Neural progenitor cell (in vitro differentiated cells): Measurements from ENCODE around the gene CD1C. TPM values are rescaled to one million over a fixed set of nuclear protein-coding genes. Genes with fewer than 3 reads are reported as not detected.
"Not testable (repeated sequence)": the region's sequence is repeated elsewhere in the genome, so short reads cannot be mapped to it uniquely, and the experiment has no call there.

Source experiments
- DNase-seq: peaks from one replicate; pipeline ENCODE4 v3.0.0-alpha.2; 2016; ENCODE audit warnings: low spot score
- H2AFZ ChIP-seq: fragments of 200-600 bp; sonication (generic); replicated peaks from 2 replicates; pipeline ENCODE4 v1.6.1; 2016; ENCODE audit warnings: antibody characterized with exemption
- H3F3A ChIP-seq: fragments of 200-600 bp; sonication (generic); 2 replicates; pipeline ENCODE4 v1.6.1; 2016; ENCODE audit warnings: antibody characterized with exemption, low read depth
- H3K27ac ChIP-seq: fragments of 200-600 bp; sonication (generic); 2 replicates; pipeline ENCODE4 v1.5.1; 2016; ENCODE audit warnings: mild to moderate bottlenecking
- H3K27me3 ChIP-seq: fragments of 200-600 bp; sonication (generic); 2 replicates; pipeline ENCODE4 v1.6.1; 2016; ENCODE audit warnings: mild to moderate bottlenecking, moderate library complexity
- H3K36me3 ChIP-seq: fragments of 200-600 bp; sonication (generic); 2 replicates; pipeline ENCODE4 v1.5.1; 2016
- H3K4me1 ChIP-seq: fragments of 200-600 bp; sonication (generic); 2 replicates; pipeline ENCODE4 v1.6.1; 2016; ENCODE audit warnings: mixed run types
- H3K4me2 ChIP-seq: fragments of 200-600 bp; sonication (generic); 2 replicates; pipeline ENCODE4 v1.6.1; 2016
- H3K4me3 ChIP-seq: fragments of 200-600 bp; sonication (generic); 2 replicates; pipeline ENCODE4 v1.5.1; 2016
- H3K79me2 ChIP-seq: fragments of 200-600 bp; sonication (generic); 2 replicates; pipeline ENCODE4 v1.6.1; 2016; ENCODE audit warnings: low read depth
- H3K9ac ChIP-seq: fragments of 200-600 bp; sonication (generic); 2 replicates; pipeline ENCODE4 v1.6.1; 2016
- H3K9me3 ChIP-seq: fragments of 200-600 bp; sonication (generic); 2 replicates; pipeline ENCODE4 v1.5.1; 2016; ENCODE audit warnings: low read depth
- H4K20me1 ChIP-seq: fragments of 200-600 bp; sonication (generic); 2 replicates; pipeline ENCODE4 v1.6.1; 2016; ENCODE audit warnings: low read depth
- H3K27ac Mint-ChIP-seq: 3 replicates; pipeline ENCODE4 v1.8.0; 2021; ENCODE audit warnings: mixed read lengths
- H3K27me3 Mint-ChIP-seq: 2 replicates; pipeline ENCODE4 v1.8.0; 2022; ENCODE audit warnings: low read depth, mild to moderate bottlenecking, inconsistent platforms, moderate library complexity, mixed read lengths; ENCODE audit not compliant: insufficient read depth
- H3K36me3 Mint-ChIP-seq: 3 replicates; pipeline ENCODE4 v1.8.0; 2021; ENCODE audit warnings: mixed read lengths
- H3K4me1 Mint-ChIP-seq: 3 replicates; pipeline ENCODE4 v1.8.0; 2021; ENCODE audit warnings: mixed read lengths
- H3K4me3 Mint-ChIP-seq: 3 replicates; pipeline ENCODE4 v1.8.0; 2021; ENCODE audit warnings: mild to moderate bottlenecking, moderate library complexity, mixed read lengths
- H3K9me3 Mint-ChIP-seq: 3 replicates; pipeline ENCODE4 v1.8.0; 2020; ENCODE audit warnings: mixed read lengths
- CTCF ChIP-seq: fragments of 200-600 bp; sonication (generic); IDR thresholded peaks from 2 replicates; pipeline ENCODE4 v1.5.1; 2017; ENCODE audit warnings: antibody characterized with exemption, mild to moderate bottlenecking
- EZH2 ChIP-seq: fragments of 200-600 bp; sonication (generic); IDR thresholded peaks from 2 replicates; pipeline ENCODE4 v1.6.1; 2017; ENCODE audit warnings: antibody characterized with exemption, mild to moderate bottlenecking, moderate library complexity
- EZH2phosphoT487 ChIP-seq: fragments of 200-600 bp; sonication (generic); IDR thresholded peaks from 2 replicates; pipeline ENCODE4 v1.6.1; 2017; ENCODE audit warnings: antibody characterized with exemption
- total RNA-seq: library from RNA; depleted of rRNA; stranded (reverse); fragments of >200 nt; gene quantifications from 2 replicates; pipeline ENCODE4 v1.2.3, GENCODE V29; 2015; ENCODE audit warnings: low replicate concordance

Gene CD1C
- total RNA-seq, 1 donor from 2014 or later = not detected

- no peak overlapping the region for H3K9ac ChIP-seq
- no peaks in the 10 kb centered on the region for H4K20me1 ChIP-seq
- no peak for DNase-seq
- H3K79me2 ChIP-seq = no peaks in the 10 kb centered on the region
- no peaks in the 10 kb centered on the region for H3K9me3 ChIP-seq
- no peak for TF ChIP-seq EZH2phosphoT487
- no peak for TF ChIP-seq EZH2
- no peak for TF ChIP-seq CTCF
- Mint-ChIP-seq H3K4me1 (no peaks in the 10 kb centered on the region), H3K9me3 (no peaks in the 10 kb centered on the region), H3K27me3 (no peaks in the 10 kb centered on the region), H3K4me3 (no peak overlapping the region), H3K27ac (no peak overlapping the region), H3K36me3 (no peaks in the 10 kb centered on the region)
- H3K4me3 ChIP-seq = no peak overlapping the region
- H3K27me3 ChIP-seq = no peaks in the 10 kb centered on the region
- no peaks in the 10 kb centered on the region for H3K4me1 ChIP-seq
- H3K36me3 ChIP-seq = no peaks in the 10 kb centered on the region
- H3K27ac ChIP-seq = no peak overlapping the region
- H3F3A ChIP-seq = no peaks in the 10 kb centered on the region
- H2AFZ ChIP-seq = no peak overlapping the region
- H3K4me2 ChIP-seq = no peak overlapping the region
Observed at GRCh38 chr1:158257888-158258287, 31.8 kb upstream of the CD1C start.

DNA sequence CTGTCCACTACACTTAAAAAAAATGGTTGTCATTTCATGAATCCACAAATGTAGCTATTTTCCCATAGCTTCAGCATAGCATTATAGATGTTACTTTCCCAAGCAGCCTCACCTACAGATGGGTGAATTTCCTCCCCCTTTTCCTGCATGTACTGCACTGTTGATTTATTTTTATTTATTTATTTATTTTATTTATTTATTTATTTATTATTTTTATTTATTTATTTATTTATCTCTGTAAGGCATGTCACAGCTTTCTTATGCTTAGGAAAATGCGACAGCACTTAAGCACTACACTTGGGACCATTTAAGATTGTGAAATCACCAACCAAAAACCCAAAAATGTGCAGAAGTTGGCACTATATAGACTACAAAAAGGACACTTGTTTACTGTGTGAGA lies 30.6 kb upstream of the CD1C start:
- Histone ChIP-seq H3K79me2 (no peaks in the 10 kb centered on the region), H4K20me1 (no peaks in the 10 kb centered on the region), H3K4me3 (no peak overlapping the region), H3K9ac (no peak overlapping the region), H3F3A (no peaks in the 10 kb centered on the region), H3K27ac (no peak overlapping the region), H3K4me2 (no peak overlapping the region), H3K27me3 (no peaks in the 10 kb centered on the region), H2AFZ (no peak overlapping the region), H3K9me3 (no peaks in the 10 kb centered on the region), H3K36me3 (no peaks in the 10 kb centered on the region), H3K4me1 (no peaks in the 10 kb centered on the region)
- Mint-ChIP-seq H3K27me3 (no peaks in the 10 kb centered on the region), H3K36me3 (no peaks in the 10 kb centered on the region), H3K27ac (no peak overlapping the region), H3K9me3 (no peaks in the 10 kb centered on the region), H3K4me1 (no peaks in the 10 kb centered on the region), H3K4me3 (no peak overlapping the region)
- DNase-seq = no peak
- TF ChIP-seq EZH2phosphoT487 = no peak
- TF ChIP-seq CTCF = no peak
- TF ChIP-seq EZH2 = no peak

DNA sequence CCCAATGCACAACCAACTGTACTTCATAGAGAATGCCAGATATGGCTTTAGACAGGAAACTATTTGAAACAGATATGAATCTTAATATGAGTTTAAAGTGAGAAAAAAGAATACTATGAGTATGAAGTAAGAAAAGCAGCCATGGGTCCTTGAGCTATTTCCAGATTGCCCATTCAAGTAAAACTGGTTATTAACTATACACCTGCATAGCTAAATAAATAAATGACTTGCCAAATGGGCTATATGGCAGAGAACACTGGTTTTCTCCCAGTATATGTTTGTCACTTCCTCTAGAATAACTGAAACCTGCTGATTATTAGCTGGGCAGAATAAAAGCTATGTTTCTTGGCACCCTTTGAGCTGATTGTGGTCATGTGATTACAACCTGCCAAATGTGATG lies 17.0 kb upstream of the CD1C start:
- H3K27ac ChIP-seq = no peak overlapping the region
- Mint-ChIP-seq H3K9me3 (no peaks in the 10 kb centered on the region), H3K36me3 (no peaks in the 10 kb centered on the region), H3K4me3 (no peak overlapping the region), H3K4me1 (peaks cover 4% of the 10 kb centered on the region), H3K27ac (no peak overlapping the region), H3K27me3 (no peaks in the 10 kb centered on the region)
- H2AFZ ChIP-seq = no peak overlapping the region
- H3K36me3 ChIP-seq = no peaks in the 10 kb centered on the region
- H3K27me3 ChIP-seq = no peaks in the 10 kb centered on the region
- H3K4me2 ChIP-seq = no peak overlapping the region
- H3K9ac ChIP-seq = no peak overlapping the region
- no peak for TF ChIP-seq EZH2phosphoT487
- no peaks in the 10 kb centered on the region for H3F3A ChIP-seq
- no peak overlapping the region for H3K4me3 ChIP-seq
- no peaks in the 10 kb centered on the region for H3K4me1 ChIP-seq
- no peak for DNase-seq
- no peaks in the 10 kb centered on the region for H3K9me3 ChIP-seq
- H4K20me1 ChIP-seq = no peaks in the 10 kb centered on the region
- no peaks in the 10 kb centered on the region for H3K79me2 ChIP-seq

GRCh38 chr1:158274797-158275196 lies 14.9 kb upstream of the CD1C start:
- H3K4me1 Mint-ChIP-seq = peaks cover 4% of the 10 kb centered on the region
- no peak overlapping the region for H3K27ac Mint-ChIP-seq
- Histone ChIP-seq H3K79me2 (no peaks in the 10 kb centered on the region), H4K20me1 (no peaks in the 10 kb centered on the region), H3K4me3 (no peak overlapping the region), H3K27ac (no peak overlapping the region), H3K36me3 (no peaks in the 10 kb centered on the region), H3K27me3 (no peaks in the 10 kb centered on the region), H3F3A (no peaks in the 10 kb centered on the region), H3K9me3 (peaks cover 1% of the 10 kb centered on the region), H3K4me1 (no peaks in the 10 kb centered on the region), H3K4me2 (no peak overlapping the region), H2AFZ (no peak overlapping the region), H3K9ac (no peak overlapping the region)
- TF ChIP-seq CTCF = no peak
- no peak for TF ChIP-seq EZH2
- TF ChIP-seq EZH2phosphoT487 = no peak
- no peak for DNase-seq
- no peaks in the 10 kb centered on the region for H3K27me3 Mint-ChIP-seq
- no peak overlapping the region for H3K4me3 Mint-ChIP-seq
- H3K9me3 Mint-ChIP-seq = peaks cover 3% of the 10 kb centered on the region
- no peaks in the 10 kb centered on the region for H3K36me3 Mint-ChIP-seq

DNA sequence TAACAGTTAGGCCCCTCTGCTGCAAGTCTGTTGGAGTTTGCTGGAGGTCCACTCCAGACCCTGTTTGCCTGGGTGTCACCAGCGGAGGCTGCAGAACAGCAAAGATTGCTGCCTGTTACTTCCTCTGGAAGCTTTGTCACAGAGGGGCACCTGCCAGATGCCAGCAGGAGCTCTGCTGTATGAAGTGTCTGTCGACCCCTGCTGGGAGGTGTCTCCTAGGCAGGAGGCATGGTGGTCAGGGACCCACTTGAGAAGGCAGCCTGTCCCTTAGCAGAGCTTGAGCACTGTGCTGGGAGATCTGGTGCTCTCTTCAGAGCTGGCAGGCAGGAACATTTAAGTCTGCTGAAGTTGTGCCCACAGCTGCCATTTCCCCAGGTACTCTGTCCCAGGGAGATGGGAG lies 7.3 kb upstream of the CD1C start:
- H3K27me3 ChIP-seq, H3K9ac ChIP-seq, H3K4me3 Mint-ChIP-seq, H4K20me1 ChIP-seq, H3K36me3 Mint-ChIP-seq, H3K79me2 ChIP-seq, H3F3A ChIP-seq, H2AFZ ChIP-seq, H3K4me1 Mint-ChIP-seq, H3K27ac ChIP-seq, H3K4me1 ChIP-seq, H3K36me3 ChIP-seq, H3K9me3 Mint-ChIP-seq, H3K27ac Mint-ChIP-seq, DNase-seq, H3K4me2 ChIP-seq, H3K4me3 ChIP-seq, H3K27me3 Mint-ChIP-seq, H3K9me3 ChIP-seq: not testable (repeated sequence)
